Panc1 (cell line): ENCODE measurements around the gene SLC20A1. TPM values are rescaled to one million over a fixed set of nuclear protein-coding genes. Genes with fewer than 3 reads are reported as not detected.

Experiments used
- ATAC-seq: fragments of 200-7000 bp; cut with Tn5 transposase; 2 replicates; pipeline ENCODE4 v1.9.1; 2020; ENCODE audit warnings: mild to moderate bottlenecking, moderate library complexity
- BruUV-seq: library from RNA; stranded (reverse); fragments of 400-500 nt; replicated peaks from 2 replicates; lab custom pipeline; 2021; lab: Mats Ljungman, UMichigan
- CTCF ChIA-PET: fragments of 300-600 bp; sonication (Branson Sonifier 250); formaldehyde crosslinking; loops from one replicate; lab custom pipeline; 2022; ENCODE audit warnings: antibody characterized with exemption; lab: Charles Lee
- POLR2A ChIA-PET: fragments of 300-600 bp; sonication (Branson Sonifier 250); formaldehyde crosslinking; loops from one replicate; lab custom pipeline; 2022; ENCODE audit warnings: antibody characterized with exemption; lab: Charles Lee
- DNase-seq: peaks from one replicate; pipeline ENCODE4 v3.0.0-alpha.2; 2010; ENCODE audit warnings: low read depth, low spot score
- H3K27ac ChIP-seq: 2 replicates; pipeline ENCODE4 v1.5.1; 2011; ENCODE audit warnings: mild to moderate bottlenecking, low read length, inconsistent platforms
- H3K27me3 ChIP-seq: fragments of 200-500 bp; sonication (Bioruptor generic); 2 replicates; pipeline ENCODE4 v1.6.0; 2014; ENCODE audit warnings: low read length, inconsistent platforms; ENCODE audit not compliant: control insufficient read depth, insufficient read depth
- H3K36me3 ChIP-seq: fragments of 200-500 bp; sonication (Bioruptor generic); 2 replicates; pipeline ENCODE4 v1.5.1; 2014; ENCODE audit warnings: inconsistent platforms, mild to moderate bottlenecking, low read length, moderate library complexity; ENCODE audit not compliant: control insufficient read depth, insufficient read depth
- H3K4me1 ChIP-seq: 2 replicates; pipeline ENCODE4 v1.5.1; 2011; ENCODE audit warnings: inconsistent platforms, mild to moderate bottlenecking, low read length, moderate library complexity; ENCODE audit not compliant: control insufficient read depth, insufficient read depth
- H3K4me3 ChIP-seq, 2 experiments: 2 replicates each; pipeline ENCODE4 v1.5.1; 2011 to 2012; ENCODE audit warnings: low read depth in 2 of 2, low read length in 2 of 2, mild to moderate bottlenecking in 2 of 2, inconsistent platforms in 1 of 2, moderate library complexity in 1 of 2
- H3K9me3 ChIP-seq: fragments of 200-500 bp; sonication (Bioruptor generic); 2 replicates; pipeline ENCODE4 v1.5.1; 2014; ENCODE audit warnings: low read depth, mild to moderate bottlenecking, inconsistent platforms, low read length, moderate library complexity; ENCODE audit not compliant: control insufficient read depth, insufficient read depth
- CTCF ChIP-seq: fragments of 450-650 bp; IDR thresholded peaks from 2 replicates; pipeline ENCODE4 v1.5.1; 2017; ENCODE audit warnings: mild to moderate bottlenecking
- POLR2AphosphoS5 ChIP-seq: IDR thresholded peaks from 2 replicates; pipeline ENCODE4 v1.6.1; 2012; ENCODE audit warnings: mild to moderate bottlenecking, low read depth, low read length, moderate library complexity
- REST ChIP-seq, 2 experiments: IDR thresholded peaks; 2 replicates each; pipeline ENCODE4 v1.6.1; 2011 to 2012; ENCODE audit warnings: low read depth in 2 of 2, control low read depth in 1 of 2, low read length in 1 of 2, mild to moderate bottlenecking in 1 of 2, moderate library complexity in 1 of 2; ENCODE audit not compliant: insufficient read depth in 1 of 2
- SIN3A ChIP-seq: IDR thresholded peaks from 2 replicates; pipeline ENCODE4 v1.6.1; 2012; ENCODE audit warnings: low read depth, mild to moderate bottlenecking, low read length, moderate library complexity, borderline replicate concordance; ENCODE audit not compliant: insufficient read depth
- TCF7L2 ChIP-seq: IDR thresholded peaks from 2 replicates; pipeline ENCODE4 v1.6.1; 2011; ENCODE audit warnings: mild to moderate bottlenecking, low read depth, low read length, inconsistent platforms
- in situ Hi-C: cut with HindIII; loops from 2 replicates; pipeline ENCODE4 v1.10.0; 2016; ENCODE audit warnings: low sequenced_read_pairs, low pct_unique_long_range_greater_than_20kb
- intact Hi-C: fragments of 100-400 bp; cut with micrococcal nuclease; formaldehyde crosslinking; loops from one replicate; pipeline ENCODE4 v1.10.0; 2022; ENCODE audit not compliant: unreplicated experiment
- total RNA-seq: library from RNA; stranded (reverse); gene quantifications from one replicate; pipeline ENCODE4 v1.2.1, GENCODE V29; 2021; ENCODE audit not compliant: unreplicated experiment

The SLC20A1 gene
- total RNA-seq, 1 experiment from 2014 or later = 72.0 TPM

- CTCF ChIA-PET = interaction anchor here (0.7 kb wide), 1 partner anchor 9 kb away, joined by 3 read pairs; no protein-coding TSS in a partner anchor
- in situ Hi-C loops = no loop called here
Observed at GRCh38 chr2:112622528-112622849, 23.2 kb upstream of the SLC20A1 start.

GRCh38 chr2:112623913-112624777 is 21.6 kb upstream of the SLC20A1 start:
- ChIA-PET CTCF (interaction anchor here (0.9 to 4.5 kb wide), 2 partner anchors 24 to 102 kb away, joined by 3 to 38 read pairs; no protein-coding TSS in a partner anchor), POLR2A (no interaction called here)
- Histone ChIP-seq H3K27me3 (no peaks in the 10 kb centered on the region), H3K36me3 (no peaks in the 10 kb centered on the region), H3K4me1 (peaks cover 8% of the 10 kb centered on the region; the same call in 1 of the 2 replicates), H3K4me3 (no peak overlapping the region), H3K9me3 (no peaks in the 10 kb centered on the region), H3K27ac (no peak overlapping the region)
- TF ChIP-seq CTCF = no peak
- TF ChIP-seq SIN3A = no peak
- no peak for TF ChIP-seq TCF7L2
- TF ChIP-seq REST (IDR thresholded peaks at IDR 0.05; ENCODE audit: insufficient read depth in 1 of 2, low read depth in 2 of 2, low read length in 1 of 2) = no peak
- TF ChIP-seq POLR2AphosphoS5 = no peak
- ATAC-seq (no peak), DNase-seq (no peak)
- in situ Hi-C loops = no loop called here
- intact Hi-C loops = no loop called here
- BruUV-seq = no TSS peak

More at GRCh38 chr2:112622528-112622849, 23.2 kb upstream of the SLC20A1 start:
- Histone ChIP-seq H3K4me1 (peaks cover 8% of the 10 kb centered on the region; the same call in 1 of the 2 replicates), H3K9me3 (no peaks in the 10 kb centered on the region), H3K27ac (no peak overlapping the region), H3K36me3 (no peaks in the 10 kb centered on the region), H3K27me3 (no peaks in the 10 kb centered on the region), H3K4me3 (no peak overlapping the region)
- no TSS peak for BruUV-seq
- ATAC-seq (no peak), DNase-seq (no peak)
- POLR2A ChIA-PET = no interaction called here
- intact Hi-C loops = no loop called here
- TF ChIP-seq TCF7L2 = no peak
